DND-41 (cell line): ENCODE results near the gene SCRN2.

Experiments
- CTCF ChIP-seq: IDR thresholded peaks from 2 replicates; pipeline ENCODE4 v1.5.1; 2012; ENCODE audit warnings: borderline replicate concordance, low read length, moderate library complexity, mild to moderate bottlenecking; ENCODE audit not compliant: poor library complexity, severe bottlenecking; ENCODE audit errors: extremely low read depth
- EZH2 ChIP-seq: IDR thresholded peaks from 3 replicates; pipeline ENCODE4 v1.6.1; 2012; ENCODE audit warnings: borderline replicate concordance, low read depth, mild to moderate bottlenecking, moderate library complexity, low read length, inconsistent platforms; ENCODE audit not compliant: severe bottlenecking

GRCh38 chr17:47800686-47801085 is 40.4 kb downstream of the SCRN2 start:
- no peak for TF ChIP-seq CTCF
- no peak for TF ChIP-seq EZH2
